Prostate gland (tissue), 2 donors: ENCODE results near the gene RAI1. TPM values are rescaled to one million over a fixed set of nuclear protein-coding genes. Genes with fewer than 3 reads are reported as not detected.
A peak's percentile ranks its signal among the peaks of the same experiment; 100 is the strongest.

ENCODE experiments used
- DNase-seq: peaks from one replicate; pipeline ENCODE4 v3.0.0-alpha.2; 2019; ENCODE audit warnings: low spot score
- H3K27ac ChIP-seq, 2 donors: fragments of 200-600 bp; sonication (generic); 2 replicates each; pipeline ENCODE4 v1.5.1; 2017 to 2019
- H3K27me3 ChIP-seq: fragments of 200-600 bp; sonication (generic); replicated peaks from 2 replicates; pipeline ENCODE4 v1.5.1; 2019; ENCODE audit not compliant: insufficient read depth
- H3K36me3 ChIP-seq, 2 donors: fragments of 200-600 bp; sonication (generic); 1 replicate in 1 of 2; 2 replicates in 1 of 2; pipeline versions ENCODE4 v1.5.1 to v1.8.1; 2017 to 2019
- H3K4me1 ChIP-seq: fragments of 200-600 bp; sonication (generic); replicated peaks from 2 replicates; pipeline ENCODE4 v1.5.1; 2019
- H3K4me3 ChIP-seq, 2 donors: fragments of 200-600 bp; sonication (generic); 2 replicates each; pipeline ENCODE4 v1.5.1; 2017 to 2019
- H3K9me3 ChIP-seq: fragments of 200-600 bp; sonication (generic); 2 replicates; pipeline ENCODE4 v1.5.1; 2017
- POLR2A ChIP-seq: fragments of 450-650 bp; IDR thresholded peaks from one replicate; pipeline ENCODE4 v1.6.1; 2016; ENCODE audit warnings: antibody characterized with exemption, mild to moderate bottlenecking
- POLR2AphosphoS5 ChIP-seq: sonication (generic); formaldehyde crosslinking; IDR thresholded peaks from one replicate; pipeline ENCODE4 v1.6.1; 2017; ENCODE audit warnings: antibody characterized with exemption
- WGBS: methylation state at CpG from one replicate; pipeline ENCODE4 v1.1.5; 2018; 5-methylcytosine and 5-hydroxymethylcytosine counted together
- intact Hi-C: fragments of 100-400 bp; cut with DNase I; formaldehyde crosslinking; loops from one replicate; pipeline ENCODE4 v1.14.2; 2022
- total RNA-seq, 2 donors: library from RNA; depleted of rRNA; stranded (reverse); fragments of >200 nt; gene quantifications; one replicate each; pipeline ENCODE4 v1.1.0, GENCODE V29; 2016
- TF ChIP-seq, protein P1 (sequence below), 4 experiments: fragments of 200-600 bp in 2 of 4; fragments of 450-650 bp in 2 of 4; sonication (generic) in 2 of 4; IDR thresholded peaks; 1 replicate in 3 of 4; 2 replicates in 1 of 4; pipeline ENCODE4 v1.5.1; 2016 to 2019; ENCODE audit warnings: antibody characterized with exemption in 4 of 4, mild to moderate bottlenecking in 2 of 4, moderate library complexity in 2 of 4

Gene RAI1
- total RNA-seq, 2 donors from 2014 or later, result 69.2 to 71.0 TPM

DNA sequence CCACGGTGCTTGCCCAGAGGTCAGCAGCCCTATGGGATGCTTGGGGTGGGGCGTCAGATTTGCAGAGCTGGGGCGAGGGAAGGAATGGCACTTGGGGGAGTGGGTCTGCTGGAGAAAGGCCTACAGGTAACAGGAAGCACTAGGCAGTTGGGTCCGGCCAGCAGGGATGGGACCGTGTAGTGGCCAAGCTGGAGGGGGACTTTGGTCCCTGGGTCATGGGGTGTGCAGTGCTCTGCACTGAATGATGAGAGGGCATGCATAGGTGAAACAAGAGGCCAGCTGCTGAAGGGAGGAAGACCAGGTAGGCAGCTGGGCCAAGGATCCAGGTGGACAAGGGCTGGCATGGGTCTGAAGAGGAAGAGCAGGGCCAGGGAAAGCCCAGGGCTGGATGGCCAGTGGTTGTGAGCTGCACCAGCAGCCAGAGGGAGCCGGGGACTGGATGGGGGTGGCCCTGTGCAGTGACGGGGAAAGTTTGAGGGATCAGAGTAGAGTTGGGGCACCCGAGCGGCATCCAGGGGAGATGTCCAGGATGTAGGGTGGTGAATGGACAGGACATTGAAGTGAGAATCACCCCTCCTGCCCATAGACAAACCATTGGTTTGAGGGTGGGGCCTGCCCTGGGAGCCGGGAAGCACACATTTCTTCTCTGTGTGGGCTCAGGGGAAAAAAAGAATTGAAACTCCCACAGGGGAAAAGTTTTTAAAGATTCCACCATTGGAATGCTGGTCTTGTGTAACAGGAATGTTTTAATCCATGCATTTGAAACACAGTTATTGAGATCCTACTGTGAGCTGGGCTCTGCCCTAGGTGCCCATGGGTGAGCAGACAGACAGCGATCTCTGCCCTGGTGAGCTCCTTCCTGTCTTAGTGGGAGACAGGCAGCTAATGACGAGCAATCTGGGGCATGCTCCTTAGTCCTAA lies 25.1 kb downstream of the RAI1 start:
- Histone ChIP-seq H3K4me3 (no peak overlapping the region), H3K27me3 (no peaks in the 10 kb centered on the region), H3K36me3 (no peaks in the 10 kb centered on the region), H3K4me1 (peaks cover 17% of the 10 kb centered on the region), H3K9me3 (no peaks in the 10 kb centered on the region), H3K27ac (no peak overlapping the region)
- TF ChIP-seq, protein P1, sequence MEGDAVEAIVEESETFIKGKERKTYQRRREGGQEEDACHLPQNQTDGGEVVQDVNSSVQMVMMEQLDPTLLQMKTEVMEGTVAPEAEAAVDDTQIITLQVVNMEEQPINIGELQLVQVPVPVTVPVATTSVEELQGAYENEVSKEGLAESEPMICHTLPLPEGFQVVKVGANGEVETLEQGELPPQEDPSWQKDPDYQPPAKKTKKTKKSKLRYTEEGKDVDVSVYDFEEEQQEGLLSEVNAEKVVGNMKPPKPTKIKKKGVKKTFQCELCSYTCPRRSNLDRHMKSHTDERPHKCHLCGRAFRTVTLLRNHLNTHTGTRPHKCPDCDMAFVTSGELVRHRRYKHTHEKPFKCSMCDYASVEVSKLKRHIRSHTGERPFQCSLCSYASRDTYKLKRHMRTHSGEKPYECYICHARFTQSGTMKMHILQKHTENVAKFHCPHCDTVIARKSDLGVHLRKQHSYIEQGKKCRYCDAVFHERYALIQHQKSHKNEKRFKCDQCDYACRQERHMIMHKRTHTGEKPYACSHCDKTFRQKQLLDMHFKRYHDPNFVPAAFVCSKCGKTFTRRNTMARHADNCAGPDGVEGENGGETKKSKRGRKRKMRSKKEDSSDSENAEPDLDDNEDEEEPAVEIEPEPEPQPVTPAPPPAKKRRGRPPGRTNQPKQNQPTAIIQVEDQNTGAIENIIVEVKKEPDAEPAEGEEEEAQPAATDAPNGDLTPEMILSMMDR (IDR thresholded peaks at IDR 0.05), result no peak
- TF ChIP-seq POLR2A (no peak), POLR2AphosphoS5 (no peak)
- WGBS, result 92% methylated on average over 12 of the region's 12 CpGs
- intact Hi-C loops, result no loop called here
- DNase-seq, result no peak

DNA sequence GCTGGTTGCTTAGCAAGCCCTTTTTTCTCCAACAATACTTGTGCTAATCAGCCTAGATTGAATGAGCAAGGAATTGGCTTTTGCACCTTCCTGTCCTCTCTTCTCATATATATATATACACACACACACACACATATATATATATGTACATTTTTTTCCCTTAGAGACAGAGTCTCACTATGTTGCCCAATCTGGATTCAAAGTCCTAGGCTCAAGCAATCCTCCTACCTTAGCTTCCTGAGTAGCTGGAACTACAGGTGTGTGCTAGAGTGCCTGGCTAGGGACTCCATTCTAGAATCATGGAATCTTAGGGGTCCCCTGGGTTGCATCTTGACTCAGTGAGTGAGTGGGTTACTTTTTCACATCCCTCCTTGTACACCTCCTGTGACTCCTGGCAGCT lies 27.0 kb downstream of the RAI1 start:
- no peaks in the 10 kb centered on the region for H3K27me3 ChIP-seq
- DNase-seq, result no peak
- H3K4me3 ChIP-seq, result no peak overlapping the region
- no peaks in the 10 kb centered on the region for H3K9me3 ChIP-seq
- no peaks in the 10 kb centered on the region for H3K36me3 ChIP-seq
- TF ChIP-seq POLR2A, result no peak
- TF ChIP-seq, protein P1 (IDR thresholded peaks at IDR 0.05), result no peak
- no peak for TF ChIP-seq POLR2AphosphoS5
- peaks cover 25% of the 10 kb centered on the region for H3K4me1 ChIP-seq
- intact Hi-C loops, result no loop called here
- H3K27ac ChIP-seq, result no peak overlapping the region

DNA sequence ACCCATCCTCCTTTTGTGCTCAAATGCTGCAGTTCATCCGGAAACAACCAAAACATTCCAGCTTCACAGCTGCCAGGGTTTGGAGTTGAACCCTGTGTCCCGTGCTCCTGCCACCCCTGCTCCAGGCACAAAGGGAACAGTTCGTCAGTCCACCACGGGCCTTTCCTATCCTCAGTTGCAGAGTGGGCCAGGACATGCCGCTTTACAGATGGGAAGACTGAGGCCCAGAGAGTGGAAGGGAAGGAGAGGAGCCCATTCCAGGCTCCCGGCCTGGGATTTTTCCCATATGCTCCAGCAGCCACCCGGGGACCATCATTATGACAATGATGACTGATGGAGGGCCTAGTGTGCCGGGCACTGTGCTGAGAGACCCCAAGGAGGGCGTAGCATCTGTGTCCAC lies 27.6 kb downstream of the RAI1 start:
- Histone ChIP-seq H3K9me3 (no peaks in the 10 kb centered on the region), H3K36me3 (no peaks in the 10 kb centered on the region), H3K4me3 (no peak overlapping the region), H3K4me1 (peaks cover 30% of the 10 kb centered on the region), H3K27me3 (no peaks in the 10 kb centered on the region), H3K27ac (peak overlapping the region in 1 of 2 donors; percentile 87)
- DNase-seq, result no peak
- intact Hi-C loops, result no loop called here
- WGBS, result 80% methylated on average over 9 of the region's 9 CpGs
- TF ChIP-seq POLR2A (no peak), POLR2AphosphoS5 (no peak)
- TF ChIP-seq, protein P1 (IDR thresholded peaks at IDR 0.05), result no peak

DNA sequence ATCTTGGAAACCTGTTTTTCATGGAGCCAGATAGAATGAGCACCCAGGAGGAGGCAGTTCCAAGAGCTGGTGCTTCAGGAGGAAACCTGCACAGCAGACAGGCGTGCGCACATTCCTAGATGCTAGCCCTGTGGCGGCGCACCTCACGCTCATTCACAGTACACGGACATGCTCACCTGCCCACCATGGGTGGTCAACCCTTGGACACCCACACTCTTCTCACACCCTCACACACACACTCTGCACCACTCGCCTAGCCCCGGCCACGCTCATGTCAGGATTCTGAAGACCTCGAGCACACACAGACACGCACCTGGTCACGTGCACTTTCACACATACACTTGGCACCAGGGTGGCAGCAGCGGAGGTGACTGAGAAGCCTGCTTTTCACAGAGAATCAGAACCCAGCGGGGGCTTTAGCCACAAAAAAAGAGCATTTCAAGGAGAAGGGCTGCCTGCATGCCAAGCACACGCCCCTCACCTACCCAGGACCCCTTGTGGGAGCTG lies 28.6 kb downstream of the RAI1 start:
- Histone ChIP-seq H3K36me3 (no peaks in the 10 kb centered on the region), H3K9me3 (no peaks in the 10 kb centered on the region), H3K4me3 (no peak overlapping the region), H3K27me3 (no peaks in the 10 kb centered on the region), H3K27ac (peak overlapping the region; percentile 84 to 87), H3K4me1 (peaks cover 39% of the 10 kb centered on the region)
- intact Hi-C loops, result no loop called here
- DNase-seq, result no peak
- WGBS, result 79% methylated on average over 15 of the region's 15 CpGs
- TF ChIP-seq, protein P1 (IDR thresholded peaks at IDR 0.05), result no peak
- TF ChIP-seq POLR2A (no peak), POLR2AphosphoS5 (no peak)

DNA sequence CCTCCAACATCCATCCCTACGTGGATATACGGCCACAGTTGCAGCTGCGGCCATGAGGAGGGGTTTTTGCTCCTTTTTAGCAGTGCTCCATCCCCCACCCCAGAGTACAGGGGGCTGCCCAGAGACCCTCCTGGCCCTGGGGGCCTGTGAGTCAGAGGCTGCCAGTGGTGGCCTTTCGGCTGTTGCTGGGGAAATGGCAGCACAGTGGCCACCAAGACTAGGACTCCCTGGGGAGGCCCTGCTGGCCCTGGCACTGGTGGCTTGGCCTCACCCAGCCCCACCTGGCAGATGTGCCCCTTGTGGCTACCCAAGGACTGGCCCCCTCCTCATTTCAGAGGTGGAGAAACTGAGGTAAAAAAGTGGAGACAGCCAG lies 29.1 kb downstream of the RAI1 start:
- intact Hi-C loops, result no loop called here

More for the DNA sequence above, 29.1 kb downstream of the RAI1 start:
- H3K9me3 ChIP-seq, result no peaks in the 10 kb centered on the region
- no peak for DNase-seq
- no peak overlapping the region for H3K4me3 ChIP-seq
- H3K27ac ChIP-seq, result peak overlapping the region; percentile 84 to 87
- H3K36me3 ChIP-seq, result no peaks in the 10 kb centered on the region
- peaks cover 39% of the 10 kb centered on the region for H3K4me1 ChIP-seq
- TF ChIP-seq POLR2A (no peak), POLR2AphosphoS5 (no peak)
- TF ChIP-seq, protein P1 (IDR thresholded peaks at IDR 0.05), result no peak
- no peaks in the 10 kb centered on the region for H3K27me3 ChIP-seq
- 73% methylated on average over 4 of the region's 4 CpGs for WGBS
